ENCODE results near the gene CIB1. TPM values are rescaled to one million over a fixed set of nuclear protein-coding genes. Genes with fewer than 3 reads are reported as not detected.
"Not testable (repeated sequence)": the region's sequence is repeated elsewhere in the genome, so short reads cannot be mapped to it uniquely, and the experiment has no call there.

Gene CIB1
- total RNA-seq, 1 experiment from 2014 or later, result 23.0 TPM

GRCh38 chr15:90188914-90189748, 44.6 kb downstream of the CIB1 start:
- no peak for DNase-seq
- H2AK5ac ChIP-seq (ENCODE audit: insufficient read length, low read length), result no peak overlapping the region
- H2AFZ ChIP-seq (ENCODE audit: low read length), result no peak overlapping the region
- no peaks in the 10 kb centered on the region for H3K4me1 ChIP-seq (ENCODE audit: insufficient read depth, low read length)
- no peak overlapping the region for H2BK120ac ChIP-seq (ENCODE audit: low read depth, low read length, poor library complexity, severe bottlenecking)
- Mint-ChIP-seq H3K4me3 (no peak overlapping the region), H3K9me3 (no peaks in the 10 kb centered on the region; a peak in 1 of 5 replicates), H3K27me3 (ENCODE audit: low read depth) (no peaks in the 10 kb centered on the region), H3K27ac (no peak overlapping the region; a peak in 1 of 7 replicates), H3K36me3 (ENCODE audit: insufficient read depth in 1 of 3, low read depth in 3 of 3) (no peaks in the 10 kb centered on the region; a peak in 3 of 7 replicates), H3K4me1 (peaks cover 17 to 22% of the 10 kb centered on the region in 2 experiments)
- no peaks in the 10 kb centered on the region for H3K27me3 ChIP-seq (ENCODE audit: insufficient read depth, low read length)
- no peak overlapping the region for H4K91ac ChIP-seq (ENCODE audit: insufficient read length, low read depth, low read length)
- no peak overlapping the region for H2BK12ac ChIP-seq (ENCODE audit: insufficient read length, low read depth, low read length)
- H4K5ac ChIP-seq (ENCODE audit: insufficient read length, low read depth, low read length), result no peak overlapping the region
- H3K9me3 ChIP-seq (ENCODE audit: control insufficient read depth, low read depth, low read length), result no peaks in the 10 kb centered on the region
- H3K56ac ChIP-seq (ENCODE audit: insufficient read length, low read depth, low read length), result no peak overlapping the region
- no peak overlapping the region for H3K23ac ChIP-seq (ENCODE audit: insufficient read length, low read depth, low read length)
- H3K4ac ChIP-seq (ENCODE audit: low read depth, low read length), result no peak overlapping the region
- H2BK5ac ChIP-seq (ENCODE audit: insufficient read length, low read length), result no peak overlapping the region
- WGBS (ENCODE audit: extremely low coverage, insufficient read length, low lambda C conversion rate), result no CpG with 5 or more reads among the region's 8 CpGs
- no peak overlapping the region for H4K8ac ChIP-seq (replicated peaks; ENCODE audit: insufficient read length, low read depth, low read length)
- H3K27ac ChIP-seq (ENCODE audit: insufficient read length, low read depth, low read length), result no peak overlapping the region
- H2BK15ac ChIP-seq (ENCODE audit: low read depth, low read length), result no peak overlapping the region
- H3K23me2 ChIP-seq (ENCODE audit: insufficient read length, low read depth, low read length, poor library complexity, severe bottlenecking), result peaks cover 4% of the 10 kb centered on the region
- no peak for TF ChIP-seq CTCF (conservative IDR thresholded peaks at IDR 0.05)
- H2BK20ac ChIP-seq (ENCODE audit: low read depth, low read length, poor library complexity, severe bottlenecking), result no peak overlapping the region
- no peaks in the 10 kb centered on the region for H4K20me1 ChIP-seq (ENCODE audit: control insufficient read depth, insufficient read depth, insufficient read length)
- H3T11ph ChIP-seq (ENCODE audit: low read length), result no peak overlapping the region
- no peaks in the 10 kb centered on the region for H3K79me2 ChIP-seq (ENCODE audit: insufficient read depth, low read length)
- no peaks in the 10 kb centered on the region for H3K79me1 ChIP-seq (ENCODE audit: insufficient read depth, low read depth, low read length, poor library complexity, severe bottlenecking)
- no peak overlapping the region for H3K9ac ChIP-seq (ENCODE audit: extremely low read depth, insufficient read length, low read length)
- no peak overlapping the region for H3K4me2 ChIP-seq (ENCODE audit: insufficient read depth, insufficient read length, low read length)
- no peak overlapping the region for H3K18ac ChIP-seq (ENCODE audit: insufficient read length, low read depth, low read length)
- H3K14ac ChIP-seq (ENCODE audit: insufficient read depth, low read length), result no peak overlapping the region

DNA sequence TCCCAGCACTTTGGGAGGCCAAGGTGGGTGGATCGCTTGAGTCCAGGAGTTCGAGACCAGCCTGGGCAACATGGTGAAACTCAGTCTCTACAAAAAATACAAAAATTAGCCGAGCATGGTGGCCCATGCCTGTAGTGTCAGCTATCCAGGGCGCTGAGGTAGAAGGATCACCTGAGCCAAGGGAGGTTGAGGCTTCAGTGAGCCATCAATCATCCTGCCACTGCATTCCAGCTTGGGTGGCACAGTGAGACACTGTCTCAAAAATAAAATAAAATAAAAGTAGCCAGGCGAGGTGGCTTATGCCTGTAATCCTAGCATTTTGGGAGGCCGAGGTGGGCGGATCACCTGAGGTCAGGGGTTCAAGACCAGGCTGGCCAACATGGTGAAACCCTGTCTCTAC, 45.7 kb downstream of the CIB1 start:
- not testable (repeated sequence) for H4K91ac ChIP-seq (ENCODE audit: insufficient read length, low read depth, low read length); H2AFZ ChIP-seq (ENCODE audit: low read length); H3K23ac ChIP-seq (ENCODE audit: insufficient read length, low read depth, low read length); H3K9me3 Mint-ChIP-seq; H4K20me1 ChIP-seq (ENCODE audit: control insufficient read depth, insufficient read depth, insufficient read length); H3T11ph ChIP-seq (ENCODE audit: low read length); H3K4me2 ChIP-seq (ENCODE audit: insufficient read depth, insufficient read length, low read length); H3K27me3 Mint-ChIP-seq (ENCODE audit: low read depth); H3K36me3 Mint-ChIP-seq (ENCODE audit: insufficient read depth in 1 of 3, low read depth in 3 of 3); H3K9me3 ChIP-seq (ENCODE audit: control insufficient read depth, low read depth, low read length); DNase-seq; H3K79me1 ChIP-seq (ENCODE audit: insufficient read depth, low read depth, low read length, poor library complexity, severe bottlenecking); H3K56ac ChIP-seq (ENCODE audit: insufficient read length, low read depth, low read length); H3K23me2 ChIP-seq (ENCODE audit: insufficient read length, low read depth, low read length, poor library complexity, severe bottlenecking); H3K27me3 ChIP-seq (ENCODE audit: insufficient read depth, low read length); H3K79me2 ChIP-seq (ENCODE audit: insufficient read depth, low read length); H3K4me3 Mint-ChIP-seq; H3K4me1 ChIP-seq (ENCODE audit: insufficient read depth, low read length); H2AK5ac ChIP-seq (ENCODE audit: insufficient read length, low read length); H2BK20ac ChIP-seq (ENCODE audit: low read depth, low read length, poor library complexity, severe bottlenecking); H3K18ac ChIP-seq (ENCODE audit: insufficient read length, low read depth, low read length); H2BK12ac ChIP-seq (ENCODE audit: insufficient read length, low read depth, low read length); H3K14ac ChIP-seq (ENCODE audit: insufficient read depth, low read length); H2BK120ac ChIP-seq (ENCODE audit: low read depth, low read length, poor library complexity, severe bottlenecking); H3K27ac ChIP-seq (ENCODE audit: insufficient read length, low read depth, low read length); H3K4ac ChIP-seq (ENCODE audit: low read depth, low read length); H3K9ac ChIP-seq (ENCODE audit: extremely low read depth, insufficient read length, low read length); H3K27ac Mint-ChIP-seq; H4K5ac ChIP-seq (ENCODE audit: insufficient read length, low read depth, low read length); H2BK5ac ChIP-seq (ENCODE audit: insufficient read length, low read length); H2BK15ac ChIP-seq (ENCODE audit: low read depth, low read length); H4K8ac ChIP-seq (replicated peaks; ENCODE audit: insufficient read length, low read depth, low read length)
- WGBS (ENCODE audit: extremely low coverage, insufficient read length, low lambda C conversion rate), result no CpG with 5 or more reads among the region's 7 CpGs
- H3K4me1 Mint-ChIP-seq, result peaks cover 19 to 25% of the 10 kb centered on the region in 2 experiments

All from H9 (cell line).